HG02588 (cell line): ENCODE data around the gene FDX2.
A peak's percentile ranks its signal among the peaks of the same experiment; 100 is the strongest.

Experiments
- ATAC-seq: cut with Tn5 transposase; IDR thresholded peaks from one replicate; pipeline ENCODE4 v1.9.1; 2021; ENCODE audit warnings: mild to moderate bottlenecking, moderate library complexity; ENCODE audit not compliant: unreplicated experiment

The FDX2 gene

DNA sequence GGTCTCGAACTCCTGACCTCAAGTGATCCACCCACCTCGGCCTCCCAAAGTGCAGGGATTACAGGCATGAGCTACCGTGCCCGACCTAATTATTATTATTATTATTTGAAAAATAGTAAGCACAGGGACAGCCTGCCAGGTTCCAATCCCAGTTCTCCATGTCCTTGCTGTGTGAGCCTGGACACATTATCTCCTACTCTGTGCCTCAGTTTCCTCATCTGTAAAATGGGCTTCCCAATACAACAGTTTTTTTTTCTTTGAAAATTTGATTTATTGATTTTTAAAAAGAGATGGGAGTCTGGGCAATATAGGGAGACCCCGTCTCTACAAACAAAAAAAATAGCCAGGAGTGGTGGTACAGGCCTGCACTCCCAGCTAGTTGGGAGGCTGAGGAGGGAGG is 9.5 kb downstream of the FDX2 start:
- no peak for ATAC-seq

GRCh38 chr19:10305139-10305806 is 10.5 kb downstream of the FDX2 start:
- ATAC-seq, result no peak

DNA sequence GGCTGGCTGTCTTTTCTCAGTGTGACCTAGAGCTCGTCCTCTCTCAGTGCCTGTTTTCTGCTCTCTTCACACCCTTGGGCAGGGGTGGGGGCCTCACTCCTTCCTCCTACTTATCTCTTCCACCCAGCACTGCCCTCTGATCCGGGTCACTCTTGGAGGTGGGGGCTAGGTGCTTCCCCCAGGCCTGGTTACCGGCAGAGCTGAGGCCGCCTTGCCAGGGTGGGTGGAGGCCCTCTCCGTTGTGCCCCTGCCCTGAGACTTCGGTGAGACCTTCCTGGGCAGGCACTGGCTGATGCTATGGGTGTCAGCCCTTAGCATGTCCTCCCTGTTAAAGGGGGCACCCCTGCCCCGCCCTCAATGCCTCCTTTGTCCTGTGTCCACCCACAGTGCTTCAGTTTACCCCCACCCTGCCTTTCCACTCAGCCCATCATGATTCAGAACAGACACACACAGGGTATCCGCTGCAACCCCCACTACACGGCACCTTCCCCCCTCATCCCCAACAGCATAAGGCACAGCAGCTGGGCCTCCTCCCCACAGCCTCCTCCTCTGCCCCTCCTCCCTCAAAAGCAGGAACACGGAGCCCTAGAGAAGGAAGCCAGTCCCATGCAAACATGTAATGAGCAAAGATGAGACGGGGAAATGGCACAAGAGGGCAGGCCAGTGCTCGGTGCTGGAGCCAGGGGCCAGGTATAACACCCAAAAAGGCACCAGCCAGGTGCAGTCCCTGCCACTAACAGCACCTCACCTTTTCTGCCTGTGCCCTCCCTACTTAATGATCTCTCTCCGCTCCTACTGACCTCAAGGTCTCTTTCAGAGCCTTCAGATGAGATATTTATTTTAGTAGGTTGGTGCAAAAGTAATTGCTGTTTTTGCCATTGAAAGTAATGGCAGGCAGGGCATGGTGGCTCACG is 16.0 kb downstream of the FDX2 start:
- no peak for ATAC-seq

DNA sequence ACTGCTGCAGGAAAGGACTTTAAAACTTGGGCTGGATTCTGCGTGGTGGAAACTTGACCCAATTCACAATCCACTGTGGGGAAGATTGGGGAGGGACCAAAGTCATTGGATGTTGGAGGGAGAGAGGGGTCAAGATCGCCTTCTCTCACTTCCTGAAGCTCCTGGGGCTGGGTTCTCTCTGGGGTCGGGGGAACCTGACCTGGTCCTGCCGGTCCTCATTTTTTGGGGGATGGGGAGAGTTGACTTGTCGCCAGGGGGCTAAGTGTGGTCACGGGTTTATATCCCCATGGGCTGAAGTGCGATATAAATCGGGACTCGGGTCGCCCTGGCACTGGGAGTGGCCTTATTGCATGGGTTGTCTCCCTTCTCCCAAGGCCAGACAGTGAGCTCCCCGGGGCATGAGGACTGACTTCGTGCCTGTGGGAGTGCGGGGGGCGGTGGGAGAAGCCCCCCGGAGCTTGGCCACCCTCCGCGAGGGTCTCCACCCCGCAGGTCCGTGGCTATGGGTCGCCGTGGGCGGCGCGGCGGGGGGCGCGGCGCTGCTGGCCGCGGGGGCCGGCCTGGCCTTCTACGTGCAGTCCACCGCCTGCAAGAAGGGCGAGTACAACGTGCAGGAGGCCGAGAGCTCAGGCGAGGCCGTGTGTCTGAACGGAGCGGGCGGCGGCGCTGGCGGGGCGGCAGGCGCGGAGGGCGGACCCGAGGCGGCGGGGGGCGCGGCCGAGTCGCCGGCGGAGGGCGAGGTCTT is 19.8 kb downstream of the FDX2 start:
- ATAC-seq, result no peak

- no peak for ATAC-seq
These were observed 20.4 kb downstream of the FDX2 start for GRCh38 chr19:10295305-10295846.

DNA sequence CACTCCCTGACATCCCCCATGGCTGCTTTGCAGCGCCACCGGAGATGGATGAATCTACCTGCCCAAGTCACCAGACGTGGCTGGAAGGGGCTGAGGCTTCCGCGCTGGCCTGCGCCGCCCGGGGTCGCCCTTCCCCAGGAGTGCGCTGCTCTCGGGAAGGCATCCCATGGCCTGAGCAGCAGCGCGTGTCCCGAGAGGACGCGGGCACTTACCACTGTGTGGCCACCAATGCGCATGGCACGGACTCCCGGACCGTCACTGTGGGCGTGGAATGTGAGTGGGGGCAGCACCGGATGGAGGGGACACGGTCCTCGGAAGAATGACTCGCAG is 21.5 kb downstream of the FDX2 start:
- ATAC-seq, result no peak

DNA sequence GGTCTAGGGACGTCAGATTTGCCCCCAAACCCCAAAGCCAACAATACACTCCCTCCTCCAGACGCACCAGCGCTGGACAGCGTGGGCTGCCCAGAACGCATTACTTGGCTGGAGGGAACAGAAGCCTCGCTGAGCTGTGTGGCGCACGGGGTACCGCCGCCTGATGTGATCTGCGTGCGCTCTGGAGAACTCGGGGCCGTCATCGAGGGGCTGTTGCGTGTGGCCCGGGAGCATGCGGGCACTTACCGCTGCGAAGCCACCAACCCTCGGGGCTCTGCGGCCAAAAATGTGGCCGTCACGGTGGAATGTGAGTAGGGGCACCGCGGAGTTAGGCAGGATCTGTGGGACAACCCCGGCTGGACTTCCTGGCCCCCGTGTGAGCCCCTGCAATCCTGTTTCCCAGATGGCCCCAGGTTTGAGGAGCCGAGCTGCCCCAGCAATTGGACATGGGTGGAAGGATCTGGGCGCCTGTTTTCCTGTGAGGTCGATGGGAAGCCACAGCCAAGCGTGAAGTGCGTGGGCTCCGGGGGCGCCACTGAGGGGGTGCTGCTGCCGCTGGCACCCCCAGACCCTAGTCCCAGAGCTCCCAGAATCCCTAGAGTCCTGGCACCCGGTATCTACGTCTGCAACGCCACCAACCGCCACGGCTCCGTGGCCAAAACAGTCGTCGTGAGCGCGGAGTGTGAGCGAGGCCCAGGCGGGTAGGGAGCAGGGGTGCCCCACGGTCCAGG is 22.0 kb downstream of the FDX2 start:
- no peak for ATAC-seq

GRCh38 chr19:10292789-10293636 is 22.8 kb downstream of the FDX2 start:
- ATAC-seq, result no peak

- peak; percentile 37 for ATAC-seq
These were observed 23.5 kb downstream of the FDX2 start for GRCh38 chr19:10292206-10292788.

- no peak for ATAC-seq
These were observed 24.1 kb downstream of the FDX2 start for GRCh38 chr19:10291554-10292205.

DNA sequence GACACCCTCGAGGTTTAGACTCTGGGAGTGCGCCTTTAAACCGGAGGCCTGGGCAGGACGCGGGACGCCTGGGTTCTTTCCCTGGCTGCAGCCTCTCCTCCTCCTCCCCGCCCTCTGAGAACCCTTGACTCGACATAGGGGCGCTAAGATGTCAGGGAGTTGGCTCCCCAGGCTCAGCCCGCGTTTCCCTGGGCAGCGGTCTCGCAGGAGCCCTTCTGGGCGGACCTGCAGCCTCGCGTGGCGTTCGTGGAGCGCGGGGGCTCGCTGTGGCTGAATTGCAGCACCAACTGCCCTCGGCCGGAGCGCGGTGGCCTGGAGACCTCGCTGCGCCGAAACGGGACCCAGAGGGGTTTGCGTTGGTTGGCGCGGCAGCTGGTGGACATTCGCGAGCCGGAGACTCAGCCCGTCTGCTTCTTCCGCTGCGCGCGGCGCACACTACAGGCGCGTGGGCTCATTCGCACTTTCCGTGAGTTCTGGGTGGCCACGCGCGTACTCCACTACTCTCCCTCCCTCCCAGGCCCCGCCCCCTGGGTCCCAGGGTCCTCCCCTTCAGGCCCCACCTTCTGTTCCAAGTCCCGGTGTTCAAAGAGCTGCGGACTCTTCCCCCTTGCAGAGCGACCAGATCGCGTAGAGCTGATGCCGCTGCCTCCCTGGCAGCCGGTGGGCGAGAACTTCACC is 24.8 kb downstream of the FDX2 start:
- no peak for ATAC-seq

DNA sequence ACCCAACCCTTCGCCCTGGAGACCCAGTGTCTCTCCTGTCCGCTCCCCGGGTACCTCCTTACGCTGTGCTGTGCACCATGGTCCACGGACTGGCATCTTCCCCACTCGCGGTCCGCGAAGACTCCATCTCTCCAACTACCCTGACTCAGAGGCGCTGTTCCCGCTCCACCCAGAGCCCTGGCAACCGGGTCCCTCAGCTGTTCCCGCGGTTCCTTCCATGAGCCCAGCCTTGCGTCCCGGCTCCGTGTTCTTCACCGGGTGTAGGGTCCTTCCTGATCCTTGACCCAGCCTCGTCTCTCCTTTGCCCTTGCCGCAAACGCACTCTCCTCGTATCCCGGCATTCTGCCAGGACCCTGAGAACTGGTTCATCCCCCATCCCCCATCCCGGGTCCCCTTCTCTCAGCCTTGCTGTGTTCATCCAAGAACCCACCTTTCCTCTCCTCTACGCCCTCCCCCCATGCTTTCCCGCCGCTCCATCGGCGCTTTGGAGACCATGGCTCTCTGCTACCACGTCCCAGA is 25.4 kb downstream of the FDX2 start:
- ATAC-seq, result no peak

- ATAC-seq, result no peak
These were observed 25.9 kb downstream of the FDX2 start, which contains the start of gene ICAM5 for GRCh38 chr19:10289836-10290356. ICAM5 (plus strand) TSS chr19:10289952; CDS start chr19:10290044, 92 bp downstream.

- no peak for ATAC-seq
These were observed 26.5 kb downstream of the FDX2 start for GRCh38 chr19:10289167-10289835.

DNA sequence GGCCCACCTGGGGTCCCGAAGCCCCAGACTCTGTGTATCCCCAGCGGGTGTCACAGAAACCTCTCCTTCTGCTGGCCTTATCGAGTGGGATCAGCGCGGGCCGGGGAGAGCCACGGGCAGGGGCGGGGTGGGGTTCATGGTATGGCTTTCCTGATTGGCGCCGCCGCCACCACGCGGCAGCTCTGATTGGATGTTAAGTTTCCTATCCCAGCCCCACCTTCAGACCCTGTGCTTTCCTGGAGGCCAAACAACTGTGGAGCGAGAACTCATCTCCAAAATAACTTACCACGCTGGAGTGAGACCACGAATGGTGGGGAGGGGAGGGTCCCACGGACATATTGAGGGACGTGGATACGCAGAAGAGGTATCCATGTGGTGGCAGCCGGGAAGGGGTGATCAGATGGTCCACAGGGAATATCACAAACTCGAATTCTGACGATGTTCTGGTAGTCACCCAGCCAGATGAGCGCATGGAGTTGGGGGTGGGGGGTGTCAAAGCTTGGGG is 27.1 kb downstream of the FDX2 start:
- ATAC-seq, result no peak

DNA sequence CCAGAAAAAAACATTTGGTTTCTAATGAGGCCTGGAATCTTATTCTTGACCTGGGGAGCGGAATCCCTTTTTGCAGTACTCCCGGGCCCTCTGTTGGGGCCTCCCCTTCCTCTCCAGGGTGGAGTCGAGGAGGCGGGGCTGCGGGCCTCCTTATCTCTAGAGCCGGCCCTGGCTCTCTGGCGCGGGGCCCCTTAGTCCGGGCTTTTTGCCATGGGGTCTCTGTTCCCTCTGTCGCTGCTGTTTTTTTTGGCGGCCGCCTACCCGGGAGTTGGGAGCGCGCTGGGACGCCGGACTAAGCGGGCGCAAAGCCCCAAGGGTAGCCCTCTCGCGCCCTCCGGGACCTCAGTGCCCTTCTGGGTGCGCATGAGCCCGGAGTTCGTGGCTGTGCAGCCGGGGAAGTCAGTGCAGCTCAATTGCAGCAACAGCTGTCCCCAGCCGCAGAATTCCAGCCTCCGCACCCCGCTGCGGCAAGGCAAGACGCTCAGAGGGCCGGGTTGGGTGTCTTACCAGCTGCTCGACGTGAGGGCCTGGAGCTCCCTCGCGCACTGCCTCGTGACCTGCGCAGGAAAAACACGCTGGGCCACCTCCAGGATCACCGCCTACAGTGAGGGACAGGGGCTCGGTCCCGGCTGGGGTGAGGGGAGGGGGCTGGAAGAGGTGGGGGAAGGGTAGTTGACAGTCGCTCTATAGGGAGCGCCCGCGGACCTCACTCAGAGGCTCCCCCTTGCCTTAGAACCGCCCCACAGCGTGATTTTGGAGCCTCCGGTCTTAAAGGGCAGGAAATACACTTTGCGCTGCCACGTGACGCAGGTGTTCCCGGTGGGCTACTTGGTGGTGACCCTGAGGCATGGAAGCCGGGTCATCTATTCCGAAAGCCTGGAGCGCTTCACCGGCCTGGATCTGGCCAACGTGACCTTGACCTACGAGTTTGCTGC is 28.7 kb downstream of the FDX2 start, which contains the start of gene ICAM4:
ICAM4 (plus strand) TSS at position 153 of the 935 bp plus-strand sequence; CDS start at position 211, 58 bp downstream.
- ATAC-seq, result no peak
